Lower lobe of right lung (tissue), 2 donors: ENCODE measurements around the gene TRAPPC10. TPM values are rescaled to one million over a fixed set of nuclear protein-coding genes. Genes with fewer than 3 reads are reported as not detected.

Experiments
- ATAC-seq, 2 donors: fragments of 200-7000 bp; cut with Tn5 transposase; one replicate each; pipeline ENCODE4 v1.9.1; 2020 to 2022; ENCODE audit warnings: mild to moderate bottlenecking in 2 of 2, moderate library complexity in 2 of 2
- DNase-seq: peaks from one replicate; pipeline ENCODE4 v3.0.0-alpha.2; 2020
- H3K27ac ChIP-seq: fragments of 200-600 bp; one replicate; pipeline ENCODE4 v1.8.0; 2022
- H3K27me3 ChIP-seq: fragments of 200-600 bp; one replicate; pipeline ENCODE4 v1.8.0; 2022; ENCODE audit warnings: low read depth
- H3K36me3 ChIP-seq: fragments of 200-600 bp; one replicate; pipeline ENCODE4 v1.8.0; 2022; ENCODE audit warnings: mild to moderate bottlenecking
- H3K4me1 ChIP-seq: fragments of 200-600 bp; one replicate; pipeline ENCODE4 v1.8.0; 2022
- H3K4me3 ChIP-seq: fragments of 200-600 bp; one replicate; pipeline ENCODE4 v1.8.0; 2022; ENCODE audit warnings: mild to moderate bottlenecking
- H3K9me3 ChIP-seq: fragments of 200-600 bp; one replicate; pipeline ENCODE4 v1.8.0; 2022
- intact Hi-C: fragments of 100-400 bp; cut with DNase I; formaldehyde crosslinking; loops from one replicate; pipeline ENCODE4 v1.11.0; 2022
- total RNA-seq: library from RNA; stranded (reverse); fragmentation: NEBNext Ultra II Directional; extraction: Animal tissue kit (Norgen Biotek cat#: 25700); gene quantifications from one replicate; pipeline ENCODE4 v1.2.1, GENCODE V29; 2021
- TF ChIP-seq, protein P1 (sequence below): fragments of 200-600 bp; IDR thresholded peaks from one replicate; pipeline ENCODE4 v1.8.0; 2022; ENCODE audit warnings: antibody characterized with exemption, mild to moderate bottlenecking
- donor health status: DM: no; HTN: yes; CAD: no; lungs with severe emphysema.

The TRAPPC10 gene
- total RNA-seq, 1 donor from 2014 or later: 47.4 TPM

DNA sequence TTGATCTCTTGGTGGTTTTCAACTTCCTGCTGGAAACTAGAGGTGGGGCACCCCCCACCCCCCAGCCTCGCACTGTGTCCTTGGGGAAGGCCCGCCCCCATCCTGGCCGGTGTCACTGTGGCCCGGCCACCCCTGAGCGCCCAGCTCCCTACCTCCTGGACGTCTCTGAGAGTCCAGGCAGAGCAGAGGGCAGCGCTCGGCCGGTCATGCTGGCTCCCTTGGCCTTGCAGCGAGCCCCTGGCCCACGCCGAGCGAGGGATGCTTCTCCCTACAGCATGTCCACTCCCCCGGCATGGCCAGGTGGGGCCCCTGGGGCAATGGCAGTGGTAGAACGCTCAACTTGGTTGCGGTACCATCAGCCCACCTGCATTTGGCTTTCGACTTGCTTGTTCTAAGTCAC lies 28.7 kb upstream of the TRAPPC10 start:
- H3K4me1 ChIP-seq: no peaks in the 10 kb centered on the region
- peaks cover 56% of the 10 kb centered on the region for H3K36me3 ChIP-seq
- no peaks in the 10 kb centered on the region for H3K9me3 ChIP-seq
- TF ChIP-seq, protein P1, sequence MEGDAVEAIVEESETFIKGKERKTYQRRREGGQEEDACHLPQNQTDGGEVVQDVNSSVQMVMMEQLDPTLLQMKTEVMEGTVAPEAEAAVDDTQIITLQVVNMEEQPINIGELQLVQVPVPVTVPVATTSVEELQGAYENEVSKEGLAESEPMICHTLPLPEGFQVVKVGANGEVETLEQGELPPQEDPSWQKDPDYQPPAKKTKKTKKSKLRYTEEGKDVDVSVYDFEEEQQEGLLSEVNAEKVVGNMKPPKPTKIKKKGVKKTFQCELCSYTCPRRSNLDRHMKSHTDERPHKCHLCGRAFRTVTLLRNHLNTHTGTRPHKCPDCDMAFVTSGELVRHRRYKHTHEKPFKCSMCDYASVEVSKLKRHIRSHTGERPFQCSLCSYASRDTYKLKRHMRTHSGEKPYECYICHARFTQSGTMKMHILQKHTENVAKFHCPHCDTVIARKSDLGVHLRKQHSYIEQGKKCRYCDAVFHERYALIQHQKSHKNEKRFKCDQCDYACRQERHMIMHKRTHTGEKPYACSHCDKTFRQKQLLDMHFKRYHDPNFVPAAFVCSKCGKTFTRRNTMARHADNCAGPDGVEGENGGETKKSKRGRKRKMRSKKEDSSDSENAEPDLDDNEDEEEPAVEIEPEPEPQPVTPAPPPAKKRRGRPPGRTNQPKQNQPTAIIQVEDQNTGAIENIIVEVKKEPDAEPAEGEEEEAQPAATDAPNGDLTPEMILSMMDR: no peak
- H3K27me3 ChIP-seq: no peaks in the 10 kb centered on the region
- no peak overlapping the region for H3K27ac ChIP-seq
- H3K4me3 ChIP-seq: no peak overlapping the region
- DNase-seq (no peak), ATAC-seq (no peak)
- intact Hi-C loops: no loop called here

DNA sequence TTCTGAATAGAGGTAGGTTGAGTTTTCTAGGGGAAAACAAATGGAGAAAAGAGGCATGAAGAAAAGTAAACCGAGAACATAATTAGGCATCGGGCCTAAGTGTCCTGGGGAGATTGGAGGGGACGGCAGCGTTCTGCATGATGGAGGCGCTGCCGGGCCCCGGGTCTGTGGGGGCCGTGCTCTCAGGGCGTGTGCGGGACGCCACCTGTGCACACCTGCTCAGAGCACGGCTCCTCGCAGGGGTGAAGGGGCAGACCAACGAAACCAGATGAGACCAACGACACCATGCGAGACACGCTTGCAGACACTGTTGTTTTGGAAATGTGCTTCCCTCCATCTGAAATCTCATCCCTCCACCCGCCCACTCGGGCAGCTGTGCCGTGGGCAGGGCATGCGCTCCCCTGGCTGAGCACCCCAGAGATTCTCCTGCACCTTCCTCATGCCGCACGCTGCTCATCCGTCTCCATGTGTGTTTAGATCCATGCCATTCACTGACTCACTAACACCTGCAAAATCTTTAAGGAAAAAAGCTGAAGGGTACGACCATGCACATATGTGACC lies 28.2 kb upstream of the TRAPPC10 start:
- intact Hi-C loops: no loop called here
- Histone ChIP-seq H3K36me3 (peaks cover 51% of the 10 kb centered on the region), H3K4me1 (no peaks in the 10 kb centered on the region), H3K4me3 (no peak overlapping the region), H3K27ac (no peak overlapping the region), H3K9me3 (no peaks in the 10 kb centered on the region), H3K27me3 (no peaks in the 10 kb centered on the region)
- TF ChIP-seq, protein P1: no peak
- ATAC-seq (no peak), DNase-seq (no peak)

DNA sequence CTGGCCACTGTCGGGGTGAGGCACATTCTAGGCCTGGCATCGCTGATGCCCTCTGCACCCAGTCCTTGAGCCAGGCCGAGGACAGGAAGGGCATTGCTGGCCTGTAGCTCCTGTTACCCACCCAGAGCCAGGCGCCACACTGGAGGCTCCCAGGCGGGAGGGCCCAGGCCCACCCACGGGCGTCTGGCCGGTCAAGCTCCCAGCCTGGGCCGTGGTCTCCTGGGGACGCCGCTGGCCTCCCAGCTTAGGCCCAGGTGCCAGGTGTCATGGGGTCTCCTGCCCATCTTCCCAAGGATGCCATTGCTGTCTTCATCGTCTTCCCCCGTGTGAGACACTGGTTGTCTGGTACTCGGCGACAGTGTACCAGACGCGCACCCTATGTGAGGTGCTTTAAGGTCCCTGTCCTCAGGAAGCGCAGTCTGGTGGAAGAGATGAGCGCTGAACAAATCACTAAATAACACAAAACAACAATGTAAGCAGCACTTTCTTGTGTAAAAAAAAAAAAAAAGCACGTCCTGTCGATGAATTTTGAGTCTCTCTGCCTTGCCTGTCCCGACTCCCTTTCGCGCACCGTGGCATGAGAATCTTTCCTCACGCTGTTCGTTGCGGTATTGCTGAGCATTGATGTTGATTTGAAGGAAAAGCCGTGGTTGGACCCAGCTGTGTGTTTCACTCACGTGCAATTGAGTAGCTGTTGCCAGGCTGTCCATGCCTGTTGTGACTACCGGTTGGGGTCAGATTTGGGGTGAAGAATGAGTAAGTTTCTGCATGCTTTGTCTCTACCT lies 27.0 kb upstream of the TRAPPC10 start:
- H3K36me3 ChIP-seq: peaks cover 40% of the 10 kb centered on the region
- DNase-seq (no peak), ATAC-seq (no peak)
- H3K4me1 ChIP-seq: no peaks in the 10 kb centered on the region
- intact Hi-C loops: no loop called here
- no peak overlapping the region for H3K4me3 ChIP-seq
- H3K27me3 ChIP-seq: no peaks in the 10 kb centered on the region
- TF ChIP-seq, protein P1: no peak
- no peaks in the 10 kb centered on the region for H3K9me3 ChIP-seq
- H3K27ac ChIP-seq: no peak overlapping the region

DNA sequence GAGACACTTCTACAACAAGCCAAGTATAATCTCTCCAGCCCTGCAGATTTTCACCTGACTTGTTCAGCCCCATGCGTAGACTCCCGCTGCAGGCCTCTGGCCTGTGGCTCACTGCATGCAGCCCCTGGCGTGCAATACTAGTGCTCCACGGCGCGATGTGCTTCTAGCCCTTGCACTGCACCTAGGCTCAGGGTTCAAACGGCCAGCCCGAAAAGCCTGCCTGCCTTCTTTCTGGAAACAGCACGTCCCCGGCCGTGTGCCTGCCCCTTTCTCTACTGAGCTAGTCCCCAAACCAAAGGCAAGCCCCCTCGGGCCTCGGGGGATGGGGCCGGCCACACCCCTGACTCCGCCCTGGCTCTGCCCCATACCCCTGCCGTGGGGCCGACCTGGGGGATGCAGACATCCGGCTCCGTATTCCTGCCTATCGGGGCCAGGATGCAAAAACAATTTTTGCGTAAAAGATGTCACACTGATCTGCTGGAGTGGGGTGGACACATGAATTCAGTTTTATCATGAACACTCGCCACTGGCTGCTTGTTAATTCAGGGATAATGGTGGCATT lies 26.3 kb upstream of the TRAPPC10 start:
- Histone ChIP-seq H3K4me3 (no peak overlapping the region), H3K27me3 (no peaks in the 10 kb centered on the region), H3K4me1 (no peaks in the 10 kb centered on the region), H3K9me3 (no peaks in the 10 kb centered on the region), H3K36me3 (peaks cover 35% of the 10 kb centered on the region), H3K27ac (no peak overlapping the region)
- TF ChIP-seq, protein P1: no peak
- ATAC-seq (no peak), DNase-seq (no peak)
- intact Hi-C loops: no loop called here

DNA sequence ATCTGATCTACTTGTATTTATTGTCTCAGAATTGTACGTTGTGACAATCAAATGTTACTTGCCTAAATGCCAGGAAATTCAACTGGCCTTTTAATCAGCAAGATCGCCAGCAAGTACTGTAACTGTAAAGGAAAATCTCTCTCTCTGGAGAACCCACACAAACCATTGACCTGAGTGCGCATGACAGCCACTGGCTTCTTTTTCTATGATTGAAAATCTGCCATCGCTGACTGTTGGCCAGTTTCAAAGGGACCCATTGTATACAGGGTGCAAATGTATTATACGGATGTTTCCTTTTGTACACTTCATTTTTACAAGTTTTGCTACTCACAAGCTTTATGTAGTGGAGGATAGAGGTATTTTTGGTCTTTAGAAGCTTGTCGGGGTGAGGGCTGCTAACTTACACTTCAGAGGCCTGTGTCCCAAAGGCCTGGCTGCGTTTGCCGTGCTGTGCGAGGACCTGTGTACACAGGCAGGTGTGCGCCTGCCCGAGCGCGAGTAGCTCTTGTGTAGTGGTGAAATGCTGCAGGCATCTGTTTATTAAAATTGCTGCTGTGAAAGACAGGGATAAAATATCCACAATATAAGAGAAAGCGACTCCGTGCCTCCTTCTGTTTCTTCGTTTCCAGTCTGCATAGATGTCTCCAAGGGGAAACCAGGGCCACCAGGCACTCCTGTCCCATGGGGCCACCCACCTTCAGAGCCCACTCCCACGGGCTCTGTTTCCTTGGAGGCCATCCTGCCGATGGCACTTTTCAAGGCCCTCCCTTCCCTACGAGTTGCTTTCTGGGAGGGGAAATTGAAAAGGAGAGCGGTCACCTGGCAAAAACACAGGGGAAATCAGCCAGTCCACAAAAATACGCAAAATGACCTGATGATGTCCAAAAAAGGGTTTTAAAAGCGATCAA lies 25.3 kb upstream of the TRAPPC10 start:
- intact Hi-C loops: no loop called here
- H3K27ac ChIP-seq: no peak overlapping the region
- H3K27me3 ChIP-seq: no peaks in the 10 kb centered on the region
- no peak overlapping the region for H3K4me3 ChIP-seq
- no peaks in the 10 kb centered on the region for H3K9me3 ChIP-seq
- DNase-seq (no peak), ATAC-seq (no peak)
- TF ChIP-seq, protein P1: no peak
- H3K4me1 ChIP-seq: no peaks in the 10 kb centered on the region
- peaks cover 24% of the 10 kb centered on the region for H3K36me3 ChIP-seq
